IMR-90 (cell line): ENCODE data around the gene UCK2. TPM values are rescaled to one million over a fixed set of nuclear protein-coding genes. Genes with fewer than 3 reads are reported as not detected.

Experiments
- ATAC-seq: fragments of 200-7000 bp; cut with Tn5 transposase; 2 replicates; pipeline ENCODE4 v1.9.1; 2020; ENCODE audit warnings: low read depth, mild to moderate bottlenecking, moderate library complexity
- BruUV-seq: library from RNA; stranded (reverse); fragments of 400-500 nt; replicated peaks from 2 replicates; lab custom pipeline; 2021; lab: Mats Ljungman, UMichigan
- CTCF ChIA-PET: fragments of 300-600 bp; formaldehyde crosslinking; extraction: SDS; loops from one replicate; lab custom pipeline; 2021; ENCODE audit warnings: antibody characterized with exemption; lab: Yijun Ruan, JAX
- POLR2A ChIA-PET: fragments of 300-600 bp; sonication (Branson Sonifier 250); formaldehyde crosslinking; loops from one replicate; lab custom pipeline; 2022; ENCODE audit warnings: antibody characterized with exemption; ENCODE audit not compliant: unreplicated experiment; lab: Charles Lee
- DNase-seq: peaks from one replicate; pipeline ENCODE4 v3.0.0; 2013
- H2AFZ ChIP-seq: replicated peaks from 2 replicates; pipeline ENCODE3; 2013; ENCODE audit warnings: low read length, mild to moderate bottlenecking; ENCODE audit not compliant: poor library complexity
- H2AK5ac ChIP-seq: 2 replicates; pipeline ENCODE4 v1.6.1; 2013; ENCODE audit warnings: low read depth, low read length, inconsistent platforms
- H2AK9ac ChIP-seq: replicated peaks from 2 replicates; pipeline ENCODE3; 2013; ENCODE audit warnings: mild to moderate bottlenecking, low read depth, low read length, moderate library complexity; ENCODE audit not compliant: poor library complexity
- H2BK120ac ChIP-seq: 2 replicates; pipeline ENCODE4 v1.6.1; 2013; ENCODE audit warnings: low read depth, low read length, inconsistent platforms
- H2BK15ac ChIP-seq: 3 replicates; pipeline ENCODE4 v1.6.1; 2013; ENCODE audit warnings: low read depth, low read length, inconsistent platforms
- H2BK20ac ChIP-seq: 2 replicates; pipeline ENCODE4 v1.6.1; 2013; ENCODE audit warnings: low read depth, mild to moderate bottlenecking, inconsistent platforms, low read length, moderate library complexity
- H2BK5ac ChIP-seq: 2 replicates; pipeline ENCODE4 v1.6.1; 2013; ENCODE audit warnings: mild to moderate bottlenecking, low read depth, low read length, inconsistent platforms; ENCODE audit not compliant: poor library complexity, severe bottlenecking
- H3K14ac ChIP-seq: replicated peaks from 2 replicates; pipeline ENCODE4 v1.6.1; 2013; ENCODE audit warnings: low read depth, low read length, inconsistent platforms
- H3K18ac ChIP-seq: 2 replicates; pipeline ENCODE4 v1.6.1; 2013; ENCODE audit warnings: low read depth, low read length, control low read depth
- H3K23ac ChIP-seq: 2 replicates; pipeline ENCODE4 v1.6.1; 2013; ENCODE audit warnings: low read depth, low read length, inconsistent platforms
- H3K27ac ChIP-seq: 2 replicates; pipeline ENCODE4 v1.5.1; 2013; ENCODE audit warnings: mild to moderate bottlenecking, control low read depth, low read length; ENCODE audit not compliant: insufficient read depth
- H3K27me3 ChIP-seq: 2 replicates; pipeline ENCODE4 v1.6.1; 2013; ENCODE audit warnings: low read length; ENCODE audit not compliant: control insufficient read depth, insufficient read depth
- H3K36me3 ChIP-seq: 2 replicates; pipeline ENCODE4 v1.6.1; 2013; ENCODE audit warnings: low read length, mixed read lengths; ENCODE audit not compliant: control insufficient read depth, insufficient read depth
- H3K4ac ChIP-seq: 2 replicates; pipeline ENCODE4 v1.6.1; 2013; ENCODE audit warnings: low read depth, low read length, inconsistent platforms
- H3K4me1 ChIP-seq: 2 replicates; pipeline ENCODE4 v1.6.1; 2013; ENCODE audit warnings: low read length, mixed read lengths; ENCODE audit not compliant: control insufficient read depth, insufficient read depth
- H3K4me2 ChIP-seq: 2 replicates; pipeline ENCODE4 v1.6.1; 2013; ENCODE audit warnings: low read depth, mild to moderate bottlenecking, control low read depth, low read length, moderate library complexity
- H3K4me3 ChIP-seq: 2 replicates; pipeline ENCODE4 v1.5.1; 2013; ENCODE audit warnings: low read depth, mild to moderate bottlenecking, control low read depth, low read length, moderate library complexity; ENCODE audit not compliant: insufficient read depth
- H3K56ac ChIP-seq: 2 replicates; pipeline ENCODE4 v1.6.1; 2013; ENCODE audit warnings: low read length, inconsistent platforms; ENCODE audit not compliant: insufficient read depth; ENCODE audit errors: extremely low read depth
- H3K79me1 ChIP-seq, 2 experiments: 2 replicates each; pipeline ENCODE4 v1.6.1; 2013; ENCODE audit warnings: low read length in 2 of 2, inconsistent platforms in 1 of 2, low read depth in 1 of 2
- H3K9ac ChIP-seq: 2 replicates; pipeline ENCODE4 v1.6.1; 2013; ENCODE audit warnings: low read depth, low read length, control low read depth
- H3K9me1 ChIP-seq: 2 replicates; pipeline ENCODE4 v1.6.1; 2013; ENCODE audit warnings: low read length, inconsistent platforms; ENCODE audit not compliant: insufficient read depth
- H3K9me3 ChIP-seq: 2 replicates; pipeline ENCODE4 v1.6.1; 2013; ENCODE audit warnings: low read length; ENCODE audit not compliant: control insufficient read depth, insufficient read depth
- H4K20me1 ChIP-seq: 2 replicates; pipeline ENCODE4 v1.6.1; 2013; ENCODE audit warnings: low read length, inconsistent platforms; ENCODE audit not compliant: insufficient read depth
- H4K5ac ChIP-seq: 2 replicates; pipeline ENCODE4 v1.6.1; 2013; ENCODE audit warnings: mild to moderate bottlenecking, low read depth, low read length, control low read depth
- H4K8ac ChIP-seq, 2 experiments: 2 replicates each; pipeline ENCODE4 v1.6.1; 2013; ENCODE audit warnings: low read depth in 2 of 2, low read length in 2 of 2, control low read depth in 1 of 2, inconsistent platforms in 1 of 2
- H4K91ac ChIP-seq: 2 replicates; pipeline ENCODE4 v1.6.1; 2013; ENCODE audit warnings: low read depth, low read length, inconsistent platforms; ENCODE audit not compliant: insufficient read depth
- CHD1 ChIP-seq: IDR thresholded peaks from 2 replicates; pipeline ENCODE4 v1.6.1; 2012; ENCODE audit warnings: low read depth, low read length, improper control_type of control experiment
- FOS ChIP-seq: fragments of 150-350 bp; IDR thresholded peaks from 2 replicates; pipeline ENCODE4 v1.6.1; 2016; ENCODE audit warnings: low read depth, low read length
- NFE2L2 ChIP-seq: fragments of 150-350 bp; IDR thresholded peaks from 2 replicates; pipeline ENCODE4 v1.6.1; 2016; ENCODE audit warnings: low read depth, mild to moderate bottlenecking, low read length
- RCOR1 ChIP-seq: IDR thresholded peaks from 2 replicates; pipeline ENCODE4 v1.6.1; 2012; ENCODE audit warnings: mild to moderate bottlenecking, low read length, improper control_type of control experiment; ENCODE audit not compliant: insufficient replicate concordance
- SMC3 ChIP-seq: fragments of 150-350 bp; IDR thresholded peaks from 2 replicates; pipeline ENCODE4 v1.6.1; 2016; ENCODE audit warnings: low read depth, mild to moderate bottlenecking, antibody characterized with exemption, low read length, moderate library complexity
- USF2 ChIP-seq: fragments of 150-350 bp; IDR thresholded peaks from 2 replicates; pipeline ENCODE4 v1.6.1; 2017; ENCODE audit warnings: mild to moderate bottlenecking, antibody characterized with exemption, low read length, low read depth
- WGBS, 2 experiments: methylation state at CpG; one replicate each; pipeline versions ENCODE4 v1.1.5 to v1.1.7; 2013; ENCODE audit warnings: missing lambda C conversion rate in 2 of 2; ENCODE audit not compliant: insufficient read length in 1 of 2; ENCODE audit errors: extremely low coverage in 2 of 2; 5-methylcytosine and 5-hydroxymethylcytosine counted together
- dilution Hi-C: fragments of 300-500 bp; cut with HindIII; formaldehyde crosslinking; loops from one replicate; pipeline ENCODE4 v1.14.3; 2018; ENCODE audit warnings: low sequenced_read_pairs; ENCODE audit not compliant: unreplicated experiment
- in situ Hi-C: fragments of 300-500 bp; cut with MboI; formaldehyde crosslinking; loops from 3 replicates; pipeline ENCODE4 v1.14.3; 2019; ENCODE audit warnings: low sequenced_read_pairs, inconsistent platforms, mixed read lengths
- intact Hi-C: fragments of 100-400 bp; cut with micrococcal nuclease; formaldehyde crosslinking; loops from 2 replicates; pipeline ENCODE4 v1.10.0; 2022
- polyA plus RNA-seq, 3 experiments: library from polyadenylated mRNA; depleted of rRNA; stranded (reverse); fragments of >200 nt; gene quantifications; 2 replicates each; pipeline ENCODE4 v1.2.3, GENCODE V29; 2012; ENCODE audit warnings: low replicate concordance in 1 of 3
- total RNA-seq: library from RNA; depleted of rRNA; stranded (reverse); fragments of >200 nt; gene quantifications from 2 replicates; pipeline ENCODE4 v1.2.3, GENCODE V29; 2012

UCK2 gene
- total and polyA plus RNA-seq, 2 of the 4 experiments (the other 2 are of a cell fraction) = 83.0 to 87.8 TPM

GRCh38 chr1:165849353-165850133, 22.1 kb downstream of the UCK2 start:
- Histone ChIP-seq H4K5ac (no peak overlapping the region), H3K79me1 (peaks cover 33 to 89% of the 10 kb centered on the region in 2 experiments), H2BK20ac (no peak overlapping the region), H2AFZ (no peak overlapping the region), H3K36me3 (no peaks in the 10 kb centered on the region), H3K56ac (no peak overlapping the region), H4K8ac (no peak overlapping the region), H3K14ac (no peak overlapping the region), H3K9me1 (peaks cover 13% of the 10 kb centered on the region), H3K27ac (no peak overlapping the region), H4K91ac (no peak overlapping the region), H2AK9ac (no peak overlapping the region), H3K4me3 (no peak overlapping the region), H4K20me1 (peaks cover 48% of the 10 kb centered on the region), H3K9ac (no peak overlapping the region), H3K4ac (no peak overlapping the region), H3K4me2 (no peak overlapping the region), H3K9me3 (no peaks in the 10 kb centered on the region), H2AK5ac (no peak overlapping the region), H3K23ac (no peak overlapping the region), H3K4me1 (peaks cover 8% of the 10 kb centered on the region), H2BK120ac (no peak overlapping the region), H2BK15ac (no peak overlapping the region), H3K27me3 (no peaks in the 10 kb centered on the region), H3K18ac (no peak overlapping the region), H2BK5ac (no peak overlapping the region)
- dilution Hi-C loops (no loop called here), in situ Hi-C loops (no loop called here), intact Hi-C loops (no loop called here)
- BruUV-seq = no TSS peak
- TF ChIP-seq SMC3 (no peak), CHD1 (no peak), RCOR1 (no peak), NFE2L2 (no peak), USF2 (no peak), FOS (no peak)
- no peak for ATAC-seq
- ChIA-PET CTCF (interaction anchor here (0.8 kb wide), 1 partner anchor 21 kb away, joined by 4 read pairs; no protein-coding TSS in a partner anchor), POLR2A (no interaction called here)
- WGBS, 2 experiments = 72% methylated on average over 2 of the region's 7 CpGs; no CpG with 5 or more reads in 1 of the 2 experiments
- DNase-seq = no peak
